HL-60 (cell line): ENCODE measurements around the gene MFAP5.

ENCODE experiments used
- CTCF ChIP-seq: IDR thresholded peaks from one replicate; pipeline ENCODE4 v1.5.1; 2011; ENCODE audit warnings: low read length, control low read depth, inconsistent platforms; ENCODE audit not compliant: insufficient read depth
- POLR2AphosphoS5 ChIP-seq: IDR thresholded peaks from 2 replicates; pipeline ENCODE4 v1.6.1; 2012; ENCODE audit warnings: low read depth
- REST ChIP-seq: IDR thresholded peaks from 2 replicates; pipeline ENCODE4 v1.6.1; 2012; ENCODE audit warnings: low read depth; ENCODE audit not compliant: insufficient replicate concordance

- TF ChIP-seq CTCF = no peak
- no peak for TF ChIP-seq POLR2AphosphoS5
- no peak for TF ChIP-seq REST
Observed at GRCh38 chr12:8606890-8607289, 55.7 kb downstream of the MFAP5 start.
